GM12892 (cell line): Measurements from ENCODE around the gene IGFBP5.

Experiments
- POLR2A ChIP-seq: IDR thresholded peaks from 2 replicates; pipeline ENCODE4 v1.6.1; 2011; ENCODE audit warnings: low read depth, low read length, control low read depth
- POLR2AphosphoS5 ChIP-seq: IDR thresholded peaks from 2 replicates; pipeline ENCODE4 v1.6.1; 2011; ENCODE audit warnings: low read depth, low read length, control low read depth
- TAF1 ChIP-seq: IDR thresholded peaks from 2 replicates; pipeline ENCODE4 v1.6.1; 2011; ENCODE audit warnings: low read depth, mild to moderate bottlenecking, control low read depth, low read length, borderline replicate concordance

DNA sequence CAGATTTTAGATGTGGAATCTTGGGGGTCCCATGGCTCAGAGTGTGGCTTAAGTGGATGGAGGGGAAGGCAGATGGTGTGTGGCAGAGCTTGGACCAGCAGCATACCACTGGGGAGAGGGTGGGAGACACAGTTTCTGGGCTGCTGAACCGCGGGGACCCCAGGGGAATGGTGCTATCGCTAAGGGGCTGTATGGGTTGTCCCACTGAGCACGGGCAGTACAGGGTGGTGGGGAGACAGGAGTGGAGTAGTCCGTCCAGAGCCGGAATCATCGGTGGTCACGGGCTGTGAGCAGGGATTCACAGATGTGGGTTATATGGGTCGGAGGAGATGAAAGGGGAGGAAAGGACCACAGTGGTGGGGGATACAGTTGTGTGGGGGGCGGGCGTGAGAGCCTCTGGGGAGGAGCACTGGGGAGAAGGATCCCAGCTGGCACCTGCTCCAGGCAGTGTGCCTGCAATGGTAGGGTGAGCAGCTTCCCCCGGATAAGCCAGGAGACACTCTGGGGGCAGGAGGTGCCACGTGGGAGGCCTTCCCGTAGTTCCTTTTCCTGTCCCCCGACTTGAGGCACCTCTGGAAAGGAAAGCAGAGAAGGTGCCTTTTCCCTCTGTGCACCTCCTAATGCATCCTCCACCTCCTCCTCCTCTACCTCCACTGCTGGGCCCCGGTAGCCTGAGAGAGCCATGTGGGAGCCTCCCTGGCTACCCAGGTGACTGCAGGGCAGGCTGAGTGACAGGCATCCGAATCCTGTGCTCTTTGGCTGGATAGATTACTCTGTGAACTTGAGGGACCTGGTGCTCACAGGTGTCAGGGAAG, 24.9 kb downstream of the IGFBP5 start:
- TF ChIP-seq POLR2A = no peak
- no peak for TF ChIP-seq TAF1
- no peak for TF ChIP-seq POLR2AphosphoS5
